ENCODE results near the gene CEP57.

CEP57 gene

DNA sequence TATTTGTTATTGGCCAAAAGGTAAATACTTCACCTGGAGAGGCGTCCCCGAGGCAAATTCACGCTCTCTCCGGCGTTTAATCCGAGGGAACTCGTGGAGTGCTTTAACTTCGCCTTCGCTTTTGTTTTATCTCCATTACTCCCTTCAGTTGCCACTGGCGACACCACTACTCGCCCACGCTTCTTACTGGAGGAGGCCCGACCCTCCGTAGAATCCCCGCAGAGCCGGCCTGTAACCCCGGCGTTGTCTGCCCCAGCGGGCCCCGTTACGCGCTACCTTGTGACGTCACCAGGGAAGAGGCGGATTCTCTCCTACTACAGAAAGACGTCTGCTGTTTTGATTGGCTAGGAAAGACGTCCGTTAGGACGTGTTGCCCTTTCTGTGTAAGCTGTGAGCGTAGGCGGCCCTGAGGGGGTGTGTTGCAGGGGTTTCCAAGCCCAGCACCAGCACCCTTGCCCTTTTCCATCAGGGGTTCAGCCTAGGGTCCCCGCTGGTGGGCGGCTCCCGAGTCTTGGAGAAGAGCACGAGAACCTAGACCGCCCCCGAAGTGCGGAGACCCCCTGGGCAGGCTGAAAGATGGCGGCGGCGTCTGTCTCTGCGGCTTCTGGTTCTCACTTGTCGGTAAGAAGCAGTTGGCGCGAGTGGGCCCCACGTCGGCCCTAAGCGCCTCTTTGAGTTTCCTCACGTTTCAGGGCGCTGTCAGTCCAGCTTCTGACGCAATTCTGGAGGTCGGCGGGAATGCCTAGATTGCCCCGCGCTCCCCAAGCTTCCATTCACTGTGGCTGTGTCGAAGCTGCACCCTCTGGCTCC is at the start of gene CEP57:
Gene CEP57, plus strand, starts transcription at position 376 of the 810 bp plus-strand sequence. Its CDS starts 201 bp downstream, at position 577.
- DNase-seq, result peak; percentile 93 to 95

DNA sequence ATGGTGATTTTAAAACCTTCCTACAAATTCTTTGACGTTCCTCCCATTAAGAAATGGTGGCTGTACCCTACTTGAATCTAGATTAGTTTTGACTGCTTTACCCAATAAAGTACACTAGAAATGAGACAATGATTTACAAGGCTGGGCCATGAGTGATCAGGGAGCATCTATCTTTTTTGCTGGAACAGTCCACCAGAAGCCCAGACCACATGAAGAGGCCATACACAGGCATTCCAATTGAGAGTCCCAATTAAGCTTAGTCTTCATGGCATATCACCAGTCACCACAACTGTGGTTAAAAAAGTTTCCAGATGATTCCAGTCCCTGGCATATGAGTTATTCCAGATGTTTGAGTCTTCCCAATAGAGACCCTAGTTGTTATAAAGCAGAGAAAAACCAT is 40.2 kb upstream of the CEP57 start:
- DNase-seq, result no peak

DNA sequence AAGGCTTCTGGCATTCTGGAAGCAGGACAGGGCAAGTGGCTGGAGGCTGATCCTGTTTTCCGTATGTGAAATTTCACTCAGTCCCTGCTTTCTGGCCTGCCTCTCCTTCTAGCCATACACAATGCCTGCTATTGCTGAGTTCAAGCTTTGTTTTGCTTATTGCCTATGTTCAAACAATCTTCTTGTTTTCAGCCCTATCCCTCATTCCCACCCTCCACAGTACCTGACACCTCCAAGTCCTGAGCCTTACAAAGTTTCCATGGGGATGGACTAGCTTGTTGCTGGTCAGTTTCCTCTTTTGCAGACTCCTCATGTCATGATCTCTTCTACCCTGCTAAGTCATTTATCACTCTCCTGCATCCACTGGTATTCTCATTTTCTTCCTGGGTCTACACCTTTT is 38.8 kb upstream of the CEP57 start:
- DNase-seq, result no peak

DNA sequence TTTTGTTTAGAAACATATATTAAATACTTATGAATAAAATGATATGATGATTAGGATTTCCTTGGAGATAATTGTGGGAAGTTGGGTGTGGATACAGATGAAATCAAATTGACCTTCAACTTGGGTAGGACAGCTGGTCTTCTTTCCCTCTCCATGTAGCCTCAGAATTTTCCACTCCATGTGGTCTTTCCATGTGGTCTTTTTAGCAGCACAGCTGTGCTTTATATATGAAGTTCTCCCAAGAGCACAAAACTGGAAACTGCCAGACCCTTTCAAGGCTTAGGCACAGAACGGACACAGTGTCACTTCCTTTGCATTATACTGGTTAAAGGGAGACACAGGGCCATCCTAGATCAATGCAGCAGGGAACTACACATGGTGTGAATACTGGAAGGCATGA is 29.4 kb upstream of the CEP57 start:
- no peak for DNase-seq

DNA sequence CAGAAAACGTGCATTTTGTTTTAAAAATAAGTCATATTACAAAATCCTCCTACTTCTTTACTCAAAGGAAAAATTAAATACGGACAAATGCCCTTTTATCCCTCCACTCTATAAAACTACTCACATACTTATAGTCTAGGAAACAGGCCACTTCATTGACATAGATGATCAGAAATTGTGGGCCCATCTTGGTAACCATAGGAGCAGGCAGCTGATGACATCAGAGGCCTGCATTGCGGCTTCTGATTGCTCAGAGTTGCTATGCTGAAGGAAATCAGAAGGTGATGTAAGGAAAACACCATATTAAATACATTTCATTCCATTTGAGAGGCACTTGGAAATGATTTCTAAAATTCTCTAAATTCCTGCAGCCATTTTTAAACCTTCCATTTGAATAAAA is 27.8 kb upstream of the CEP57 start:
- DNase-seq, result no peak

DNA sequence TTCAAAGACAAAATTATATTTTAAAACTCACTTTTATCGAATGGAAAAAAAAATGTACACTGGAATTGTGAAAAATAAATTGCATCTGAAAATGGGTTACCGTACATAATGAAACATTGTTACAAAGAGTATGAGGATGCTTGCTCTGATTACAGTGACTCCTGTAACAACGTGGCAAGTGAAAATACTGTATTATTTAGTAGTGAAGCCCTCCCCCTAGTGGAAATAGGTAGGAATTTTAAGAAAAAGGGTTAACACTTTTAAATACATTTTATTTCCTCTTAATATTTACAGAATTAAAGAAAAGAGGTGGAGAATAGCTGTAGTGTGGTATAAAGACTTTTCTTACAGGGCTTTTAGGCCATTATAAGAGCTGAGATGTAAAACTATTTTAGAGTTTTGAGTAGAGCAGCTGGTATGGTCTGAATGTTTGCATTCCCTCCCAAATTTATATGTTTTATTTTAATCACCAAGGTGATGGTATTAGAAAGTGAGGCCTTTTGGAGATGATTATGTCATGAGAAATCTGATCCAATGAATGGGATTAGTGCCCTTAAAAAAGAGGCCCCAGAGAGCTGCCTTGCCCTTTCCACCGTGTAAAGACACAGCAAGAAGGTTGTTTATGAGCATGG is 25.9 kb upstream of the CEP57 start:
- peak in 1 of 2 donors; percentile 72 for DNase-seq

DNA sequence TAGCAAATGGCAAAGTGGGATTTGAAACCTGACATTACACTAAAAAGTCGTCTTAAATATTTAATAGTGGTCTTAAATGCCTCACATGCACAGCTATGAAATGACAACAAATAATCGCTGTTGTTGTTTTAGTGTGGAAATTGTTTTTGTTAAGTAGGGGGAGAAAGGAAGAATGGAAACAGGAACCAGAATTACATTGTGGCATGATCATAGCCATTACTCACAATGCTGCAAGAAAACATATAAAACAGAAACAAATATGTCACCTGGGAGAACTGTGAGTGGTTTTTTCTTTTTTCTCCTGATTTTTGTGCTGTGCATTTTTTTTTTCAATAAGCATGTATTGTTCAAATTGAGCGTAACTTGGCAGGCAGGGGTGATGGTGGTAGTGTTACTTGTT is 23.6 kb upstream of the CEP57 start:
- DNase-seq, result no peak

DNA sequence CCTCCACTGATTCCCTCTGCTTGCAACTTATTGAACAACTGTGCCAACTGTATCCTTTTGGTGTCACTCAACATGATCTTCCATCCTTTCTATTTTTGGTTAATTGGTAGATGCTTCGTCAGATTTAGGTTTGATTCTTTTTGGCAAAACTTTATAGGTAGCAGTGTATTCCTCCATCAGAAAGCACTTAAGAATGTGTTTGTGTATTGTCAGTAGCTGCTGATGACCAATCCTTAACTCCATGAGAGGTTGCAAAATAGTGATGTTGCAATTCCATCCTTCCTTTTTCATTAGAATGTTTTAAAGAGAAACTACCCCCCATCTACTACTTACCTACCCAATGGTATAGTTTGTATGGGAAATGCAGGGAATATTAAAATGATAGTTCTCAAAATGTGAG is 22.8 kb upstream of the CEP57 start:
- no peak for DNase-seq

DNA sequence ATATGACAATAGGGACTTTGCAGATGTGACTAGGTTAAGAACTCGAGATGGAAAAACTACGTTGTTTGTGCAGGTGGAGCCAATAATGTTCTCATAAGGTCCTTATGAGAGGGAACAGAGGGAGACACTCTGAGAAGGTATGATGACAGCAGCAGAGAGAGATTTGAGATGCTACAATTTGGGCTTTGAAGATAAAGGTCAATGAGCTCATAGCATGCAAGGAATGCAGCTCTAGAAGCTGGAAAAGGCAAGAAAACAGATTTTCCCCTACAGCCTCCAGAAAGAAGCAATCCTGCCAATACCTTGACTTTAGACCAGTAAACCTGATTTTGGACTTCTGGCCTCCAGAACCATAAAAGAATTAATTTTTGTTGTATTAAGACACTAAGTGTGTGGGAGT is 21.8 kb upstream of the CEP57 start:
- no peak for DNase-seq

DNA sequence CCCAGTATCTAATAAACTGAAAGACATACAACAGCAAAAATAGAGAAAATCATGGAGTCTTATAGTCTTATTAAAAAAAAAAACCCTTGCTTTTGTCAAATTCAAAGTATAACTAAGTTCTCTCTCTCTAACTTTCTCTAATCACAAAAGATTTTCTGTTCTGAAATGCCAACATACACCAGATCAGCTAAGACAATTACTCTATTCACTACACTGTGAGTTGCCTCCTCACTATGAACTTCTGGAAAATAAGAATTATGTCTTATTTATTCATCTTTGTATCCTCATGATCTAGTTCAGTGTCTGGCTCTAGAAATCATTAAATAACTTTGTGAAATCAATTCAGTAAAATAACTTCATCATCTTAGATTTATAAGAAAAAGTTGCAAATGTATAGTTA is 13.4 kb upstream of the CEP57 start:
- no peak for DNase-seq

DNA sequence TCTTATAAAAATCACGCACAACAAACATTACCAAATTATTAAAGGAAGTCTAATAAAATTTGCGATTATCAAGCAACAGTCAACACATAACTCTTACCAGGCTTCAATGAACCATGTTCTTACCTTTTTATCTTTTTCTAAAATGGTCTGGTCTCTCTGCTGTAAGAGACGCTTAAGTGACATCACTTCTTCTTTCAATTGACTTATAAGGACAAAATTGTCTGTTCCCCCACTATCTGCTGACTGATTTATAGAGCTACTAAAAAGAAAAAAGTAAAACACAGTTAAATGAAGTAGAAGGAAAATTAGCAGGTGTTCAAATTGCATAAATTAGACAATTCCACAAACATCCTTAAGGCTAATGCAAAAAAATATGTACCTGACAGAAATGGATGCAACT is 11.6 kb upstream of the CEP57 start:
- DNase-seq, result no peak

DNA sequence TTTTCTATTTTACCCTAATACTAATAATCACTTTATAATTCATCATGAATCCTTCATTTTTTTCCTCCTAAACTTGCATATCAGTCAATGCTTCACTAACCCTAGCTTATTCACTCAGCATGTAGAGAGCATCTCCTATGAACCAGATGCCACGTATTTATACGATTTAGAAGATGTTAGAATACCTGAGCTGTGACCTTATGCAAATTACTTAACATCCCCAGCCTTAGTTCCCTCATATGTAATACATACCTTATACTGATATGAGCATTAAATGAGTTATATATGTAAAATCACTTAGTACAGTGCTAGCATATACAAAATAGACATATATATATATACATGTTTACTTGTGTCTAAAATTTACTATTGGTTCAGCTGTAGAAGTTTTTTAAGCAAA is 9.8 kb upstream of the CEP57 start:
- no peak for DNase-seq

DNA sequence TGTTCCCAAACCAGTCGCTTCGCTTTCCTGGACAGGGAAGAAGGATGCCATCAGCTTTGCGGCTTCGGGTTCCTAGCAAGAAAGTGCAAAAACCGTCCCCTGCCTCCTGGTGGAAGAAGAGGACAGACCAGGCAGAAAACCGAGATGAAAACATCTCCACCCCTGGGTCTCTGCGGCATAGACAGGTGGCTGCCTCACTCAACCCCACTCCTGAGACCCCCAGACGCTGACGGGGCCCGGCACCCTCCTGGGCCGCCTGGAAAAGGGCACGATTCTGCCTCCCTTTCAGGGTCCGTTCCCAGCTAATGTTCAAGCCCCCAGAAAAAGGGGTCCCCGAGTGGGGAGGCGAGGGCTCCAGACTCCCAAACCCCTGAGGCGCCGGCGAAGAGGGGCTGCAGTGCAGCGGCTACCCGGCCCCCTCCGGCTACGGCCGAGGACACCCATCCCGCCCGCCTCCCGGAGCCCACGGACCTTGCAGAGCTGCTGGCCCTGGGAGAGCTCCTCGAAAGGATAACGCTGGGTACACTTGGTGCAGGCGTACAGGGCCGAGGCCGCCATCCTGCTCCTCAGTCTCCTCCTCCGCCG is 1.3 kb upstream of the CEP57 start:
- peak; percentile 19 to 39 for DNase-seq

DNA sequence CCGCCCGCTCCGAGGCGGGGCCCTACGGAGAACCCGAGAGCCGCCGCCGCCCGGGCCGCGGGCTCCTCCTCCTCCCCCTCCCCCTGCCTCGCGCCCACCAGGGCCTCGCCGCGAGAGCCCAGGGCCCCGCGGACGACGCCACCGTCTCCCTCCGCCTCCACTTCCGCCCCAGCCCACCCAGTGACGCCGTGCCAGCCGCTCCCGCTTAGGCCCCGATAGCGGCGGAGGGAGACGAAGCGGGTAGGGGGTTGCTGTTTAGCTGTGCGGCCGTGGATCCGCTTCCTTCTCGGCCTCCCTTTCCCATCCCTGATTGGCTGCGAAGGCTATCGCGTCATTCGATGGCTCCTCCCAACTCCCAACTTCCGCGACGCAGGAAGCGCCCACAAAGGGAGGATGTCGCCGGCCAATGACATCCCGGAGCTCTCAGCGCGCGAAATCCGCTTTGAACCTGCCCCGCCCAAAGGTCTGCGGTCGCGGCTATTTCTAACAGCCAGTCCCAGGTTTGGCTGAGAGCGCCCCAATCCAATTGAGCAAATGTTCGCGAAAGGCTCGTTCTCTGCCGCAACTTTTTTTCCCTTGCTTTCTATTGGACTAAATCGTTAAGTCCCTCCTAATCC is 684 bp upstream of the CEP57 start, which contains the start of gene FAM76B:
Gene FAM76B, minus strand, starts transcription at position 277 of the 617 bp plus-strand sequence. CDS start 304 bp downstream, outside the sequence.
- DNase-seq, result peak; percentile 99

DNA sequence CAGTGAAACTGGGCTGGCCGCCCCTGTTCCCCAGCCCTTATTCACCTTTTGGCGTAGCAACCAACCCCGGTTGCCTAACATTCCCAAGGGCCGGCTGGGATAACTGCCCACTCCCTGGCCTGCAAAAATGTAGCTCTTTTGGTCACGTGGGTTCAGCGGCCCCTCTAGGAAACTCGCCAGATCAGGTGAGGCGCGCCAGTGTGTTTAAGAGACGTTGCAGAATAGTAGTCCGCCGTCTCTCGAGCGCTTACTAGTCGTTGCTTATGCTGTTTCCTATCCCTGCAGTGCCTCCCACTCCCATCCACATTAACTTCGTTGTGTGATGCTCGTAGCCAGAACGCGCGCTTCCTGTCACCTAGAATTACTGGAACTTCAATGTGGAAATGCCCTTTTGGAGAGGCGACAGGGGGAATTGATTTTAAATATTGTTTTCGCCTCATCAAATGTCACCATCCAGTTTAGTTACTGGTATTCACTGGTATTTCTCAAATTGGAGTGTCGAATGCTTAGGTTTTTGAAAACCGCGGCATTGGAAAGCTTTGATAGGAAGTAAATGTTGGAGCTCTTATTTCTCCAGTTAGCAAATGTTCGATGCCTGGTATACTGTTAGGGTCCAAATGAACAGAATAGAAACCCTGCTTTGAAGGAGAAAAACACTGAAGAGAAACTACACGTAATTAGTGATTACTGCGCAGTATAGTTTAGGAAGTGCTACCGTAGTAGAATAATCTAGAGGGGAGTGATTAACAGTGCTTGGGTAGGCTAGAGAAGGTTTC is 823 bp downstream of the CEP57 start:
- DNase-seq, result peak; percentile 49 to 58

DNA sequence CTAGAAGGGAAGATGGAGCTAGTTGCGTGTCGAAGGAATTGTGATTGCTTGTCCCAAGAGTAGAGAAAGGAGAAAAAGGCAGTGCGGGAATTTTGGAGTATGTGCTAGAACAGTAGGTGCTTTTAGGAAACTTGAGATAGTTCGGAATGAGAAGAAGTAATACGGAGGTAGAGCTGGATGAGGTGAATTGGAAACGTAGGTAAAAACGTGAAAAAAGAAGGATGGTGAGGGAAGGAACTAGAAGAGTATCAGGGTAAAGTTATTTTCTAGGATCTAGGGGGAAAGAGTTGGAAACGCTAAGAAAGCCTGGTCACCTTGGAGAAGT is 1.4 kb downstream of the CEP57 start:
- no peak for DNase-seq

DNA sequence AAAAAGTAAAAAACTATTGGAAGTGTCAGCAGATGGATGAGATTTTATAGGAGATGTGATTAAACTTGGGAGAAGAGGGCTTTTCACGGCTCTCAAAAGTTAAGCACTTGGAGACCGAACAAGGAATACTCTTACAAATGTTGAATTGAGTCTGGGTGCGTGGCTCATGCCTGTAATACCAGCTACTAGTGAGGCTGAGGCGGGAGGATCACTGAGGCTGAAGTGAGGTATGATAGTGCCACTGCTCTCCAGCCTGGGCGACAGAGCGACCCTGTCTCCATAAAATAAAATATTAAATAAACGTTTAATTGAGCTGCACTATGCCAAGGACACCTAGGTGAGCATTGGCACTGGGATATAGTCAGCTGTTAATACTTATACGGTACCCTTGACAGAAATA is 1.9 kb downstream of the CEP57 start:
- DNase-seq, result no peak

DNA sequence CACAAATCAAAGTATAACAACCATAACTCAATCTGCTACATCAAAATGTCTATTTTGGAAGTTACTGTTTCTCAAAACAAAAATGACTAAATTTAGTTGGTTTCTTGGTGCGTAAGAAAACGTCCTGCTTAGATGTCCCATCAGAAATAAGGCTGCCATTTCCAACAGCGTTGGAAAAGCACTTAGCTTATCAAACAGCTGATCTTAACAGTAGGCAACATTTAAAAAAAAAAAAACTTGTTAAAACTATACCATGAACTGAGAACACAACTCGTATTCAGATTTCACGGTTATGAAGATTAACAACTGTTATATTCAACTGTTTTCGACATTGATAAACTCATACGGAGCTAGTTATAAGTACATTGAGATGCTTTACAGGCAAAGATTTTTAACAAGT is 2.4 kb downstream of the CEP57 start:
- DNase-seq, result no peak

DNA sequence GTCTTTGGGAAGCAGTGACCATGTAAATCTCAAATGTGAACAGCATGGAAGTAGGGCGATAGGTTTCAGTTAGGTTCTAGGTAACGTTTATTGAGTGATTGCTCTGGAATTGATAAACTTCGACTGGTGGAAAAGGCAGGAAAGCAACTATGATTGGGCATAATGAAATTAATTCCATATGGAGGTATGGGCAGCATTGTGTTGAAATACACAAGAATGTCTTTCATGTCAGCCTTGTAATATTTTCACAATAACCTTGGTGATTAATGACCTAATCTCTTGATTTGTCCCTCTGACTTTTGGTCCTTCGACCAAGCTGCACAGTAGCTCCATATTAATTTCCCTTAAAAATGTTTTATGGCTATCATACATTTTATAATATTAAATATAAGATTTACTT is 2.8 kb downstream of the CEP57 start:
- no peak for DNase-seq

DNA sequence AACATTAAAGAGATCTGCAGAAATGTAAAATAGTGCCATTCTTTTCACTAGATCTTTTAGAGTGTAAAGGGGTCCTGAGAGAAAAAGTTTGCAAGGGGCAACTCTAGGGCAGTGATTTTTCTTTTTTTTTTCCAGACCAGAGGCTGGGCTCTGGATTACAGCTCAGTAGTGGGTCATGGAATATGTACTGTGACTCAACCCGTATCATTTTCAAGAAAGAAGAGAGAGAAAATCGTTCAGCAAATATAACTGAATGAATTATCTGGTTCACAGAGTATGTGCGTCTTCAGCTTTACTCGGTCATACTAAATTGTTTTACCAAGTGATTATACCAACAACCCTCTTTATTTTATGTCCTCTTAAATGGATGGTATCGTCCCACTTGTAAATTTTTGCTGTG is 3.8 kb downstream of the CEP57 start:
- no peak for DNase-seq

DNA sequence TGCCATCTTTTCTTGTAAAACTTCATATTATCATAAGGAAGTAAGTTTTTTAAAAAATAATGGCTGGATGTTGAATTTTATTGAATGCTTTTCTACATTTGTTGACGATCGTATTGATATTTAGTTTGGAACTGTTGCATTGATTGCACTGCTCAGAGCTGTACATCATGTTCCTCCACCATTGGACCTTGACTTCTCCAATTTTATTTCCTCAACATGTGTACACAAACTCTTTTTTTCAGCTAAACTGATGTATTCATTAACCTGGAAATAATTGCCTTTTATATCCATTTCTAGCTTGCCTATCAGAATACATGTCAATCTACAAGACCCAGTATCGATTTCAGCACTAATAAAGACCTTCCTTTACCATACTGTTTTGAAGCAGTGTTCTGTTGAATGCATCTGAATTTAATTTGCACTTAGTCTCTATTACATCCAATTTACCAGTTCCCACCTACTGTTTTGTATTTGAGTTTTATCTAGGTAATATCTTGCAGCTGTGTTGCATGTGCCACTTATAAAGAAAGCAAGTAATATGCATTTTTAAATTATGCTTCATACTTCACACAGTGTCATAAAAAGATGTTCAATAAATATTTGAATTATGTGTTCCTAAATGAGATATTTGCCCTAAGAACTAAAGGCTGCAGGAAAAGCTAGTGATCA is 5.5 kb downstream of the CEP57 start:
- no peak for DNase-seq

DNA sequence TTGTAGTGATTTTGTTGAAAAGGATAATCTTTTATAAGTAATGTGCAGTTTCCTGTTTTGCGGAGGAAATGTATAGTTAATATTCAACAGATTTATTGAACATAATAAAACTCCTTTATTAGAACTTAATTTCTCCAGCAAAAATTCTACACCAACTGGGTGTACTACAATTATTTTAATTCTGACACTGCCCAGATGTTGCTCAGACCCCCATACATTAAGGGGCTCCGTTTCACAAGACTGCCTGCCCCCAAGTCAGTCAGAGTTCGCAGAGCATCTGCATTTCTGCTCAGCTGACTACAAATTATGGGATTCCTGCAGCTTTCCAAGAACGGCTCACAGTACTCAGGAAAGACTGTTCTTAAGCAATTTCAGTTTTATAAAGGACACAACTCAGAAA is 6.2 kb downstream of the CEP57 start:
- DNase-seq, result no peak

DNA sequence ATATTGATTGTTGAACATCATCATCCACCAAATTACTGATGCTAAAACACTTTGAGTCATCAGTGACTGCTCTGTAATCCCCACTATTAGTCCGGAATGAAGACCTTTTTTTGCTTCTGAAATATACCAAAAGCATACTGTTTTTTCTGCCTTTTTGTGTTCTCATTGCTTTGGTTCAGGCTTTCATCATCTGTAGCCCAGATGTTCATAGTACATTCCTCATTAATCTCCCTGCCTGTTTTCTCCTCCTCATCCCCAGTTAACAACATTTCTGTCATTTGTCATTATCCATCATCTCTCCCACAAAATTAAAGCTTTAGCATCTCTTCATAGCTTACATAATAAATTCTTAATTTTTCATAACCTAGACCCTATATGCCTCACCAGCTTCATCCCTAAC is 9.2 kb downstream of the CEP57 start:
- DNase-seq, result no peak
